K562 (cell line): Measurements from ENCODE around the gene TJP2. TPM values are rescaled to one million over a fixed set of nuclear protein-coding genes. Genes with fewer than 3 reads are reported as not detected.

Experiments used
- ATAC-seq: fragments of 200-7000 bp; cut with Tn5 transposase; 3 replicates; pipeline ENCODE4 v1.9.1; 2020; ENCODE audit warnings: moderate library complexity
- BruUV-seq: library from RNA; stranded (reverse); fragments of 400-500 nt; replicated peaks from 2 replicates; lab custom pipeline; 2021; lab: Mats Ljungman, UMichigan
- CTCF ChIA-PET: fragments of 300-600 bp; formaldehyde crosslinking; extraction: SDS; loops from one replicate; lab custom pipeline; 2021; ENCODE audit warnings: low intra/inter-chr PET ratio; lab: Yijun Ruan, JAX
- POLR2A ChIA-PET: fragments of 300-600, 350-650 bp; sonication (Branson Sonifier 250); formaldehyde crosslinking; extraction: SDS; loops from one replicate; lab custom pipeline; 2021; ENCODE audit warnings: antibody characterized with exemption, inconsistent platforms; lab: Yijun Ruan, JAX
- DNase-seq, 4 experiments: peaks; one replicate each; pipeline versions ENCODE4 v3.0.0 to v3.0.0-alpha.2; 2011 to 2018; ENCODE audit warnings: low spot score in 3 of 4, mixed read lengths in 3 of 4; ENCODE audit errors: extremely low read depth in 1 of 4
- FAIRE-seq: peaks from 2 replicates; lab custom pipeline; 2011; peaks lifted over from hg19 to GRCh38; lab: Jason Lieb, UNC
- H2AFZ ChIP-seq: 2 replicates; pipeline ENCODE4 v1.6.0; 2011; ENCODE audit warnings: low read depth, low read length, control low read depth, inconsistent platforms
- H3K27ac ChIP-seq: fragments of 200-600 bp; 3 replicates; pipeline ENCODE4 v1.8.0; 2011; ENCODE audit warnings: low read depth, mild to moderate bottlenecking, control low read depth, inconsistent platforms, low read length, moderate library complexity, mixed read lengths; ENCODE audit errors: extremely low read depth
- H3K27me3 ChIP-seq, 2 experiments: fragments of 300-600 bp in 1 of 2; 2 replicates in 1 of 2; 3 replicates in 1 of 2; pipeline versions ENCODE4 v1.6.0 to v1.8.0; 2011; ENCODE audit warnings: inconsistent platforms in 2 of 2, low read length in 2 of 2, mild to moderate bottlenecking in 1 of 2, mixed read lengths in 1 of 2, moderate library complexity in 1 of 2; ENCODE audit not compliant: control insufficient read depth in 2 of 2, insufficient read depth in 2 of 2
- H3K36me3 ChIP-seq: fragments of 300-600 bp; 3 replicates; pipeline ENCODE4 v1.8.0; 2011; ENCODE audit warnings: mild to moderate bottlenecking, low read length, inconsistent platforms; ENCODE audit not compliant: control insufficient read depth, insufficient read depth
- H3K4me1 ChIP-seq, 2 experiments: fragments of 200-600 bp in 1 of 2; replicated peaks in 1 of 2; 2 replicates in 1 of 2; 3 replicates in 1 of 2; pipeline versions ENCODE4 v1.5.1 to v1.8.0; 2011; ENCODE audit warnings: inconsistent platforms in 2 of 2, low read length in 2 of 2, mild to moderate bottlenecking in 1 of 2, mixed read lengths in 1 of 2, moderate library complexity in 1 of 2; ENCODE audit not compliant: control insufficient read depth in 2 of 2, insufficient read depth in 2 of 2
- H3K4me2 ChIP-seq: 2 replicates; pipeline ENCODE4 v1.6.1; 2011; ENCODE audit warnings: low read length, control low read depth, inconsistent platforms, mixed read lengths; ENCODE audit not compliant: insufficient read depth
- H3K4me3 ChIP-seq: fragments of 200-600 bp; sonication (generic), shearing (Covaris generic); 2 replicates; pipeline ENCODE4 v1.5.1; 2016; ENCODE audit warnings: control low read depth, inconsistent platforms
- H3K79me2 ChIP-seq: fragments of 200-600 bp; 3 replicates; pipeline ENCODE4 v1.8.0; 2011; ENCODE audit warnings: low read length, inconsistent platforms; ENCODE audit not compliant: control insufficient read depth, insufficient read depth
- H3K9ac ChIP-seq, 2 experiments: 2 replicates each; pipeline versions ENCODE4 v1.6.0 to v1.6.1; 2011; ENCODE audit warnings: low read depth in 2 of 2, low read length in 2 of 2, control low read depth in 1 of 2, inconsistent platforms in 1 of 2, mild to moderate bottlenecking in 1 of 2, mixed read lengths in 1 of 2; ENCODE audit not compliant: insufficient read depth in 1 of 2
- H3K9me1 ChIP-seq: one replicate; pipeline ENCODE4 v1.6.0; 2011; ENCODE audit warnings: inconsistent platforms, mild to moderate bottlenecking, low read length, moderate library complexity; ENCODE audit not compliant: control insufficient read depth, insufficient read depth
- H3K9me3 ChIP-seq: replicated peaks from 2 replicates; pipeline ENCODE4 v1.5.1; 2011; ENCODE audit warnings: low read depth, low read length, inconsistent platforms; ENCODE audit not compliant: control insufficient read depth, insufficient read depth
- H4K20me1 ChIP-seq: replicated peaks from 2 replicates; pipeline ENCODE4 v1.6.1; 2011; ENCODE audit warnings: low read length, inconsistent platforms, mixed read lengths; ENCODE audit not compliant: control insufficient read depth, insufficient read depth
- ATF7 ChIP-seq: fragments of 450-650 bp; IDR thresholded peaks from 2 replicates; pipeline ENCODE4 v1.7.1; 2014; ENCODE audit warnings: mild to moderate bottlenecking, moderate library complexity
- BCOR ChIP-seq: fragments of 450-650 bp; IDR thresholded peaks from 2 replicates; pipeline ENCODE4 v1.6.1; 2016
- CBFA2T2 ChIP-seq: fragments of 450-650 bp; conservative IDR thresholded peaks from 2 replicates; pipeline ENCODE4 v1.6.1; 2017; ENCODE audit warnings: mild to moderate bottlenecking
- CEBPG ChIP-seq, 3 experiments: fragments of 200-800 bp in 1 of 3; sonication (Bioruptor generic) in 1 of 3; sonication (generic) in 1 of 3; formaldehyde crosslinking in 1 of 3; IDR thresholded peaks in 2 of 3; conservative IDR thresholded peaks in 1 of 3; 2 replicates each; pipeline versions ENCODE4 v1.6.1 to v1.8.0; 2016 to 2022; ENCODE audit warnings: missing compliant biosample characterization in 2 of 3, missing genetic modification characterization in 2 of 3, mild to moderate bottlenecking in 1 of 3, missing genetic modification reagents in 1 of 3
- KAT7 ChIP-seq: sonication (generic); formaldehyde crosslinking; IDR thresholded peaks from 2 replicates; pipeline ENCODE4 v1.8.0; 2022; ENCODE audit warnings: missing genetic modification reagents, mild to moderate bottlenecking, borderline replicate concordance
- MCM3 ChIP-seq: fragments of 450-650 bp; IDR thresholded peaks from 2 replicates; pipeline ENCODE4 v1.6.1; 2016
- MEF2A ChIP-seq: IDR thresholded peaks from 2 replicates; pipeline ENCODE4 v1.6.1; 2011; ENCODE audit warnings: low read depth, mild to moderate bottlenecking, low read length, moderate library complexity; ENCODE audit not compliant: control insufficient read depth
- RNF2 ChIP-seq: sonication (generic); IDR thresholded peaks from 2 replicates; pipeline ENCODE4 v1.6.1; 2016
- SMAD1 ChIP-seq: fragments of 150-350 bp; IDR thresholded peaks from 2 replicates; pipeline ENCODE4 v1.6.1; 2014; ENCODE audit warnings: low read length, low read depth; ENCODE audit not compliant: partially characterized antibody
- TCF15 ChIP-seq: fragments of 250-450 bp; sonication (Bioruptor Pico); IDR thresholded peaks from 2 replicates; pipeline ENCODE4 v1.8.0; 2022; ENCODE audit warnings: moderate library complexity, mild to moderate bottlenecking, inconsistent platforms
- TEAD1 ChIP-seq, 2 experiments: fragments of 450-650 bp in 1 of 2; sonication (generic) in 1 of 2; formaldehyde crosslinking; IDR thresholded peaks; 2 replicates each; pipeline versions ENCODE4 v1.4.0 to v1.8.0; 2020 to 2022; ENCODE audit warnings: mild to moderate bottlenecking in 2 of 2, missing genetic modification reagents in 1 of 2
- TEAD2 ChIP-seq: fragments of 450-650 bp; IDR thresholded peaks from 2 replicates; pipeline ENCODE4 v1.6.1; 2016; ENCODE audit warnings: missing genetic modification characterization, control low read depth, missing compliant biosample characterization
- ZBED1 ChIP-seq: IDR thresholded peaks from 2 replicates; pipeline ENCODE4 v1.6.1; 2014
- ZNF146 ChIP-seq: IDR thresholded peaks from one replicate; pipeline ENCODE4 v1.6.1; 2018; ENCODE audit warnings: missing compliant biosample characterization; ENCODE audit not compliant: unreplicated experiment
- ZNF589 ChIP-seq: fragments of 200-800 bp; sonication (Bioruptor generic); IDR thresholded peaks from 2 replicates; pipeline ENCODE4 v1.6.1; 2016; ENCODE audit warnings: low read depth, missing genetic modification characterization, missing compliant biosample characterization
- WGBS: fragments of 100-300 bp; shearing (Covaris generic); methylation state at CpG from one replicate; pipeline ENCODE4 v1.1.6; 2016; ENCODE audit warnings: low coverage, mixed read lengths; ENCODE audit not compliant: insufficient coverage; ENCODE audit errors: missing lambda C conversion rate; 5-methylcytosine and 5-hydroxymethylcytosine counted together
- in situ Hi-C: fragments of 300-500 bp; cut with MboI; formaldehyde crosslinking; loops from 4 replicates; pipeline ENCODE4 v1.15.0; 2018; ENCODE audit warnings: inconsistent platforms, mixed read lengths
- intact Hi-C: fragments of 100-400 bp; cut with micrococcal nuclease; formaldehyde crosslinking; loops from 2 replicates; pipeline ENCODE4 v1.14.2; 2022
- polyA plus RNA-seq, 8 experiments: library from polyadenylated mRNA; depleted of rRNA in 4 of 8; stranded (reverse) in 5 of 8; unstranded in 3 of 8; fragments of >200 nt; fragmentation: Nextera tagmentation in 2 of 8; fragmentation: Illumina TruSeq in 1 of 8; extraction: Ambion mirVana in 2 of 8; extraction: Trizol in 1 of 8; gene quantifications; 2 replicates each; pipeline versions ENCODE4 v1.2.1 to v1.2.3, GENCODE V29; 2011 to 2014; ENCODE audit warnings: inconsistent platforms in 1 of 8, missing spikeins in 1 of 8
- total RNA-seq, 7 experiments: library from RNA; depleted of rRNA in 6 of 7; stranded (reverse); fragments of >200 nt in 6 of 7; fragmentation: Illumina TruSeq in 2 of 7; extraction: Trizol in 2 of 7; gene quantifications; 2 replicates each; pipeline versions ENCODE4 v1.2.1 to v1.2.3, GENCODE V29; 2011 to 2021; ENCODE audit warnings: low replicate concordance in 1 of 7
- TF ChIP-seq, protein P1 (sequence below): fragments of 450-650 bp; IDR thresholded peaks from 2 replicates; pipeline ENCODE4 v1.6.1; 2018; ENCODE audit not compliant: partially characterized antibody
- TF ChIP-seq, protein P2 (sequence below): fragments of 250-450 bp; sonication (Bioruptor Pico); IDR thresholded peaks from 2 replicates; pipeline ENCODE4 v1.8.0; 2021; ENCODE audit warnings: moderate library complexity, mild to moderate bottlenecking, inconsistent platforms

Gene TJP2
- total and polyA plus RNA-seq, 9 of the 15 experiments (the other 6 are each of a cell fraction or from before 2014, with no cell fraction given) = 4.0 to 24.1 (median 16.8) TPM

- TF ChIP-seq, protein P1, sequence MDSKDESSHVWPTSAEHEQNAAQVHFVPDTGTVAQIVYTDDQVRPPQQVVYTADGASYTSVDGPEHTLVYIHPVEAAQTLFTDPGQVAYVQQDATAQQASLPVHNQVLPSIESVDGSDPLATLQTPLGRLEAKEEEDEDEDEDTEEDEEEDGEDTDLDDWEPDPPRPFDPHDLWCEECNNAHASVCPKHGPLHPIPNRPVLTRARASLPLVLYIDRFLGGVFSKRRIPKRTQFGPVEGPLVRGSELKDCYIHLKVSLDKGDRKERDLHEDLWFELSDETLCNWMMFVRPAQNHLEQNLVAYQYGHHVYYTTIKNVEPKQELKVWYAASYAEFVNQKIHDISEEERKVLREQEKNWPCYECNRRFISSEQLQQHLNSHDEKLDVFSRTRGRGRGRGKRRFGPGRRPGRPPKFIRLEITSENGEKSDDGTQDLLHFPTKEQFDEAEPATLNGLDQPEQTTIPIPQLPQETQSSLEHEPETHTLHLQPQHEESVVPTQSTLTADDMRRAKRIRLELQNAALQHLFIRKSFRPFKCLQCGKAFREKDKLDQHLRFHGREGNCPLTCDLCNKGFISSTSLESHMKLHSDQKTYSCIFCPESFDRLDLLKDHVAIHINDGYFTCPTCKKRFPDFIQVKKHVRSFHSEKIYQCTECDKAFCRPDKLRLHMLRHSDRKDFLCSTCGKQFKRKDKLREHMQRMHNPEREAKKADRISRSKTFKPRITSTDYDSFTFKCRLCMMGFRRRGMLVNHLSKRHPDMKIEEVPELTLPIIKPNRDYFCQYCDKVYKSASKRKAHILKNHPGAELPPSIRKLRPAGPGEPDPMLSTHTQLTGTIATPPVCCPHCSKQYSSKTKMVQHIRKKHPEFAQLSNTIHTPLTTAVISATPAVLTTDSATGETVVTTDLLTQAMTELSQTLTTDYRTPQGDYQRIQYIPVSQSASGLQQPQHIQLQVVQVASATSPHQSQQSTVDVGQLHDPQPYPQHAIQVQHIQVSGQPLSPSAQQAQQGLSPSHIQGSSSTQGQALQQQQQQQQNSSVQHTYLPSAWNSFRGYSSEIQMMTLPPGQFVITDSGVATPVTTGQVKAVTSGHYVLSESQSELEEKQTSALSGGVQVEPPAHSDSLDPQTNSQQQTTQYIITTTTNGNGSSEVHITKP = no peak
- no peak for TF ChIP-seq MEF2A
Observed at GRCh38 chr9:69188975-69189374, 14.9 kb downstream of the TJP2 start (continued).

GRCh38 chr9:69190086-69190862 is 16.2 kb downstream of the TJP2 start:
- intact Hi-C loops (loop anchor here (5.0 kb wide), 1 partner anchor 608 kb away; no protein-coding TSS in a partner anchor), in situ Hi-C loops (no loop called here)
- Histone ChIP-seq H4K20me1 (no peaks in the 10 kb centered on the region), H3K79me2 (peaks cover 52% of the 10 kb centered on the region), H3K27ac (no peak overlapping the region), H3K4me1 (peaks cover 8 to 45% of the 10 kb centered on the region in 2 experiments), H3K4me2 (no peak overlapping the region), H3K9me3 (no peaks in the 10 kb centered on the region), H3K9me1 (no peaks in the 10 kb centered on the region), H3K36me3 (no peaks in the 10 kb centered on the region; the same call in 2 of the 3 replicates), H3K9ac (no peak overlapping the region), H3K4me3 (no peak overlapping the region), H2AFZ (no peak overlapping the region), H3K27me3 (no peaks in the 10 kb centered on the region)
- no peak for ATAC-seq
- 42% methylated on average over 4 of the region's 5 CpGs for WGBS
- POLR2A ChIA-PET = no interaction called here
- FAIRE-seq = no peak
- CTCF ChIA-PET = no interaction called here
- no peak for DNase-seq
- BruUV-seq = no TSS peak
- no peak for TF ChIP-seq ATF7
- TF ChIP-seq RNF2 = no peak
- no peak for TF ChIP-seq MCM3
- no peak for TF ChIP-seq ZNF146 (CRISPR knock-in tag)
- no peak for TF ChIP-seq CBFA2T2
- TF ChIP-seq BCOR = no peak
- TF ChIP-seq TCF15 (CRISPR knock-in tag) = no peak
- TF ChIP-seq KAT7 (CRISPR knock-in tag) = no peak
- TF ChIP-seq ZBED1 = no peak
- TF ChIP-seq CEBPG (CRISPR knock-in tag; IDR thresholded peaks at IDR 0.05) = no peak
- TF ChIP-seq CEBPG (tag; conservative IDR thresholded peaks at IDR 0.05 in 1 of 2, IDR thresholded peaks at IDR 0.05 in 1 of 2) = 0 out of 4 replicates have a peak, but pooled peaks of 1 of the 2 experiments have one; percentile 16
- TF ChIP-seq TEAD1 (CRISPR knock-in tag; IDR thresholded peaks at IDR 0.05) = no peak
- no peak for TF ChIP-seq SMAD1
- no peak for TF ChIP-seq ZNF589 (CRISPR knock-in tag)
- TF ChIP-seq TEAD2 (tag) = no peak
- TF ChIP-seq, protein P2, sequence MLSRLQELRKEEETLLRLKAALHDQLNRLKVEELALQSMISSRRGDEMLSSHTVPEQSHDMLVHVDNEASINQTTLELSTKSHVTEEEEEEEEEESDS (CRISPR knock-in tag) = no peak
